Chondrocyte (in vitro differentiated cells): Measurements from ENCODE around the gene NPHS1. TPM values are rescaled to one million over a fixed set of nuclear protein-coding genes. Genes with fewer than 3 reads are reported as not detected.

Experiments used
- DNase-seq: peaks from one replicate; pipeline ENCODE4 v3.0.0; 2021; ENCODE audit warnings: mixed read lengths, low spot score
- H3K27ac Mint-ChIP-seq: one replicate; pipeline ENCODE4 v1.8.0; 2021; ENCODE audit warnings: mild to moderate bottlenecking, moderate library complexity, mixed read lengths; ENCODE audit not compliant: unreplicated experiment
- H3K27me3 Mint-ChIP-seq: 2 replicates; pipeline ENCODE4 v1.8.0; 2021; ENCODE audit warnings: low read depth, mixed read lengths
- H3K36me3 Mint-ChIP-seq: 2 replicates; pipeline ENCODE4 v1.8.0; 2021; ENCODE audit warnings: low read depth, mixed read lengths
- H3K4me1 Mint-ChIP-seq: 2 replicates; pipeline ENCODE4 v1.8.0; 2021; ENCODE audit warnings: low read depth, mild to moderate bottlenecking, mixed read lengths
- H3K4me3 Mint-ChIP-seq: one replicate; pipeline ENCODE4 v1.8.0; 2021; ENCODE audit warnings: mild to moderate bottlenecking, moderate library complexity, mixed read lengths; ENCODE audit not compliant: unreplicated experiment
- H3K9me3 Mint-ChIP-seq: 2 replicates; pipeline ENCODE4 v1.8.0; 2021; ENCODE audit warnings: low read depth, mixed read lengths
- CTCF ChIP-seq: fragments of 200-600 bp; sonication (generic); IDR thresholded peaks from 2 replicates; pipeline ENCODE4 v1.5.0; 2021; ENCODE audit warnings: antibody characterized with exemption, mild to moderate bottlenecking, moderate library complexity
- total RNA-seq: library from RNA; stranded (reverse); gene quantifications from 3 replicates; pipeline ENCODE4 v1.2.1, GENCODE V29; 2021

The NPHS1 gene
- total RNA-seq, 1 donor from 2014 or later: not detected

GRCh38 chr19:35785339-35785627 is 67.0 kb downstream of the NPHS1 start:
- TF ChIP-seq CTCF: no peak
- no peaks in the 10 kb centered on the region for H3K4me1 Mint-ChIP-seq
- H3K36me3 Mint-ChIP-seq: peaks cover 3% of the 10 kb centered on the region
- H3K4me3 Mint-ChIP-seq: no peak overlapping the region
- no peak for DNase-seq
- no peaks in the 10 kb centered on the region for H3K9me3 Mint-ChIP-seq
- no peaks in the 10 kb centered on the region for H3K27me3 Mint-ChIP-seq
- H3K27ac Mint-ChIP-seq: no peak overlapping the region

DNA sequence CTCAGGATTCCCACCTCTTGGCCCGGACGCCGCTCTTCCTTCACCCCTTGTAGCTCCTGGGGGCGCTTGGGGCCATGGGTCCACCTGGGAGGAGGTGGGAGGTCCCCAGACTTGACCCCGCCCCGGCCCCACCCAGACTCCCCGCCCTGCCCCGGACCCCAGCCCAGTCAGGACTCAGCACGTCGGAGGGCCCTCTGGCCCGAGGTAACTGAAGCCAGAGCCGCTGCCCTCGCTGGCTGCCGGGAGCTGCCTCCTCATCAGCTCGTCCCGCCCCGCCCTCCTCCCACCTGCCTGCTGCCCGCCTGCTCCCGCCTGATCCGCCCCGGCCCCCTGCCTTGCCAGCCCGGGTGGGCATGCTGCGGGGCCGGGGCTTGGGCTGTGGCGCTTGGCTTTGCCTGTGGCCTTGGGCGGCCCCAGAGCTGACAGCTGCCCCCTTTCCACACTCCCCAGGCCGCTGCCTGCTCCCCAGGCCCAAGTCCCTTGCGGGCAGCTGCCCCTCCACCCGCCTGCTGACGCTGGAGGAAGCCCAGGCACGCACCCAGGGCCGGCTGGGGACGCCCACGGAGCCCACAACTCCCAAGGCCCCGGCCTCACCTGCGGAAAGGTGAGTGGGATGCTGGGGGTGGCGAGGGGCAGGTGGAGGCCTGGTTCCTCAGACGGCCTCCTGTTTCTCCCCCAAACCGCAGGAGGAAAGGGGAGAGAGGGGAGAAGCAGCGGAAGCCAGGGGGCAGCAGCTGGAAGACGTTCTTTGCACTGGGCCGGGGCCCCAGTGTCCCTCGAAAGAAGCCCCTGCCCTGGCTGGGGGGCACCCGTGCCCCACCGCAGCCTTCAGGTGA is 67.6 kb downstream of the NPHS1 start:
- no peaks in the 10 kb centered on the region for H3K9me3 Mint-ChIP-seq
- no peak for DNase-seq
- TF ChIP-seq CTCF: no peak
- H3K27ac Mint-ChIP-seq: no peak overlapping the region
- H3K27me3 Mint-ChIP-seq: no peaks in the 10 kb centered on the region
- H3K4me3 Mint-ChIP-seq: no peak overlapping the region
- peaks cover 3% of the 10 kb centered on the region for H3K36me3 Mint-ChIP-seq
- no peaks in the 10 kb centered on the region for H3K4me1 Mint-ChIP-seq

DNA sequence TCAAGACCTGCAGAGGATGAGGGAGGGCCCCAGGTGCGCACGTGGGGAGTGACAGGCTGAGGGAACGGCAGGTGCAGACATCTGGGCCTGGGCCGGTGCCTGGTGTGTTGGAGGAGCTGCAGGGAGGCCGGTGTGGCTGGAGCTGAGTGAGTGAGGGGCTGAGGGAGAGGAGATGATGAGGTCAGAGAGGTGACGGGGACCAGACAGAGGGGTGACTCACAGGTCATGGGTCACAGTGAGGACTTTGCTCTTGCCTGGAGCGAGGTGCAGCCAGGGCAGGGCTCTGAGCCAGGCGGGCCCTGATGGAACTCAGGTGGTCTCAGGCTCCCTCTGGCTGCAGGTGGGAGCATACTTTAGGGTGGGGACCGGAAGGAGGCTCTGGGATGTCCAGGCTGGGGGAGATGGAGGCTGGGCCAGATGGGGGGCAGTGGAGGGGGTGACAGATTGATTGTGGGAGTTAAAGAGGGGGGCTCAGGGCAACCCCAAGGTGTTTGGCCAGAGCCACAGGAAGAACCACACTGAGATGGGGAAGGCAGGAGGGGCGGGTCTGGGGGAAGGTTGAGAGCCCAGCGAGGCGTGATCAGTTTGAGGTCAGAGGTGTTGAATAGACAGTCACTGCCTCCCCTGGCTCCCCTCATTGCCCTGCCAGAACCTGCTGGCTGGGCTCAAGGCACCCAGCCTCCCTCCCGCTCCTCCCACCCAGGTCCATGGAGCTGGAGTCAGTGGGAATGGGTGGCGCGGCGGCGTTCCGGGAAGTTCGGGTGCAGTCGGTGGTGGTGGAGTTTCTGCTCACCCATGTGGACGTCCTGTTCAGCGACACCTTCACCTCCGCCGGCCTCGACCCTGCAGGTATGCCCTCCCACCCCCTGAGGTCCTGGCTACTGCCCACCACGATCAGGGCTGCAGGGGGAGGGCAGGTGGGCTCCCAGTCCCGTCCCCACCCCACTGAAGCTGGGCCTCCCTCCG is 68.6 kb downstream of the NPHS1 start:
- no peaks in the 10 kb centered on the region for H3K4me1 Mint-ChIP-seq
- no peaks in the 10 kb centered on the region for H3K27me3 Mint-ChIP-seq
- peaks cover 3% of the 10 kb centered on the region for H3K36me3 Mint-ChIP-seq
- H3K27ac Mint-ChIP-seq: no peak overlapping the region
- no peak for DNase-seq
- H3K4me3 Mint-ChIP-seq: no peak overlapping the region
- no peaks in the 10 kb centered on the region for H3K9me3 Mint-ChIP-seq
- TF ChIP-seq CTCF: no peak

GRCh38 chr19:35782589-35782988 is 69.7 kb downstream of the NPHS1 start:
- Mint-ChIP-seq H3K4me1 (no peaks in the 10 kb centered on the region), H3K27ac (no peak overlapping the region), H3K27me3 (no peaks in the 10 kb centered on the region), H3K36me3 (peaks cover 3% of the 10 kb centered on the region), H3K4me3 (no peak overlapping the region), H3K9me3 (no peaks in the 10 kb centered on the region)
- TF ChIP-seq CTCF: no peak
- no peak for DNase-seq

DNA sequence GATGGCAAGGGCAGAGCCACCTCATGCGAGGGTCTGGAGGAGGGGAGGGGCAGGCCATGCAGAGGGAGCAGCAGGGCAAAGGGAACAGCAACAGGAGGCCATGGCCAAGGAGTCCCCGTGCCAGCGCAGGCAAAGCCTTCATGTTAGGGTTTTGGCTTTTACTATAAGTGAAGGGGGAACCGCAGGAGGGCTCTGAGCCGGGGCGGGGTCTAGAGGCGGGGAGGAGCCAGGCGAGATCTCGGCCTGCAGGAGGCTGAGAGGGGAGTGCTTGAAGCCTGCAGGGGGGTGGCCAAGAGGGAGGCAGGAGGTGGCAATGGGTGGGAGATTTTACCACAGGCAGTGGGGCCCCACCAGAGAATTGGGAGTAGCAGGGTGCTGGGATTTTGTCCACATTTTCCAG is 70.7 kb downstream of the NPHS1 start:
- H3K27me3 Mint-ChIP-seq: no peaks in the 10 kb centered on the region
- no peak overlapping the region for H3K4me3 Mint-ChIP-seq
- no peaks in the 10 kb centered on the region for H3K9me3 Mint-ChIP-seq
- H3K4me1 Mint-ChIP-seq: peaks cover 5% of the 10 kb centered on the region
- H3K36me3 Mint-ChIP-seq: peaks cover 3% of the 10 kb centered on the region
- H3K27ac Mint-ChIP-seq: no peak overlapping the region
- DNase-seq: no peak
- TF ChIP-seq CTCF: no peak
